Neutrophil (primary cell): ENCODE data around the gene PCNX2.
"Not testable (repeated sequence)": the region's sequence is repeated elsewhere in the genome, so short reads cannot be mapped to it uniquely, and the experiment has no call there.

ENCODE experiments used
- H3K27ac ChIP-seq: fragments of 200-600 bp; sonication (generic); 2 replicates; pipeline ENCODE4 v1.5.1; 2016; ENCODE audit warnings: mild to moderate bottlenecking, moderate library complexity
- H3K27me3 ChIP-seq: fragments of 200-600 bp; sonication (generic); 2 replicates; pipeline ENCODE4 v1.6.0; 2016; ENCODE audit warnings: mild to moderate bottlenecking
- H3K36me3 ChIP-seq: fragments of 200-600 bp; sonication (generic); 2 replicates; pipeline ENCODE4 v1.5.1; 2017
- H3K4me1 ChIP-seq, 2 experiments: fragments of 200-600 bp in 1 of 2; sonication (generic) in 1 of 2; 1 replicate in 1 of 2; 2 replicates in 1 of 2; pipeline versions ENCODE4 v1.5.1 to v1.6.1; 2013 to 2016; ENCODE audit warnings: low read depth in 1 of 2, low read length in 1 of 2, mild to moderate bottlenecking in 1 of 2, moderate library complexity in 1 of 2; ENCODE audit not compliant: control insufficient read depth in 1 of 2, insufficient read depth in 1 of 2
- H3K4me3 ChIP-seq, 2 experiments: fragments of 200-600 bp in 1 of 2; sonication (generic) in 1 of 2; 1 replicate in 1 of 2; 2 replicates in 1 of 2; pipeline ENCODE4 v1.5.1; 2013 to 2016; ENCODE audit warnings: low read depth in 1 of 2, low read length in 1 of 2, mild to moderate bottlenecking in 1 of 2, moderate library complexity in 1 of 2
- H3K9me3 ChIP-seq: fragments of 200-600 bp; sonication (generic); 2 replicates; pipeline ENCODE4 v1.5.1; 2016
- CTCF ChIP-seq: fragments of 200-600 bp; sonication (generic); IDR thresholded peaks from 2 replicates; pipeline ENCODE4 v1.5.1; 2016; ENCODE audit warnings: antibody characterized with exemption

PCNX2 gene

GRCh38 chr1:233010146-233010545 lies 285.4 kb downstream of the PCNX2 start:
- H3K9me3 ChIP-seq = no peaks in the 10 kb centered on the region
- no peak overlapping the region for H3K27ac ChIP-seq
- TF ChIP-seq CTCF = no peak
- H3K4me1 ChIP-seq = no peaks in the 10 kb centered on the region
- no peaks in the 10 kb centered on the region for H3K36me3 ChIP-seq
- H3K27me3 ChIP-seq = no peaks in the 10 kb centered on the region
- H3K4me3 ChIP-seq = no peak overlapping the region

- H3K9me3 ChIP-seq = no peaks in the 10 kb centered on the region
- H3K27me3 ChIP-seq = no peaks in the 10 kb centered on the region
- no peak overlapping the region for H3K4me3 ChIP-seq
- H3K27ac ChIP-seq = no peak overlapping the region
- no peak for TF ChIP-seq CTCF
- H3K4me1 ChIP-seq = no peaks in the 10 kb centered on the region
- no peaks in the 10 kb centered on the region for H3K36me3 ChIP-seq
These were observed 289.0 kb downstream of the PCNX2 start for GRCh38 chr1:233006541-233006973.

- Histone ChIP-seq H3K9me3 (no peaks in the 10 kb centered on the region), H3K4me1 (no peaks in the 10 kb centered on the region), H3K36me3 (no peaks in the 10 kb centered on the region), H3K27ac (no peak overlapping the region), H3K27me3 (no peaks in the 10 kb centered on the region), H3K4me3 (no peak overlapping the region)
- TF ChIP-seq CTCF = no peak
These were observed 289.4 kb downstream of the PCNX2 start for GRCh38 chr1:233006108-233006507.

- H3K9me3 ChIP-seq = no peaks in the 10 kb centered on the region
- H3K27me3 ChIP-seq = no peaks in the 10 kb centered on the region
- H3K36me3 ChIP-seq = no peaks in the 10 kb centered on the region
- no peak overlapping the region for H3K4me3 ChIP-seq
- H3K4me1 ChIP-seq = no peaks in the 10 kb centered on the region
- TF ChIP-seq CTCF = no peak
- no peak overlapping the region for H3K27ac ChIP-seq
These were observed 289.8 kb downstream of the PCNX2 start for GRCh38 chr1:233005703-233006102.

GRCh38 chr1:233005156-233005555 lies 290.4 kb downstream of the PCNX2 start:
- Histone ChIP-seq H3K27ac (no peak overlapping the region), H3K9me3 (no peaks in the 10 kb centered on the region), H3K4me3 (no peak overlapping the region), H3K4me1 (no peaks in the 10 kb centered on the region), H3K27me3 (no peaks in the 10 kb centered on the region), H3K36me3 (no peaks in the 10 kb centered on the region)
- no peak for TF ChIP-seq CTCF

GRCh38 chr1:233004451-233004850 lies 291.1 kb downstream of the PCNX2 start:
- TF ChIP-seq CTCF = no peak
- Histone ChIP-seq H3K9me3 (no peaks in the 10 kb centered on the region), H3K27me3 (no peaks in the 10 kb centered on the region), H3K4me1 (no peaks in the 10 kb centered on the region), H3K27ac (no peak overlapping the region), H3K36me3 (no peaks in the 10 kb centered on the region), H3K4me3 (no peak overlapping the region)

GRCh38 chr1:233003638-233004037 lies 291.9 kb downstream of the PCNX2 start:
- not testable (repeated sequence) for H3K27ac ChIP-seq, H3K4me1 ChIP-seq, H3K9me3 ChIP-seq

More at GRCh38 chr1:233003638-233004037, 291.9 kb downstream of the PCNX2 start:
- not testable (repeated sequence) for H3K4me3 ChIP-seq, H3K27me3 ChIP-seq, H3K36me3 ChIP-seq
